ENCODE data around the gene JAK3.

JAK3 gene

GRCh38 chr19:17797424-17798201, 50.2 kb downstream of the JAK3 start:
- ChIA-PET CTCF (interaction anchor here (0.6 to 1.3 kb wide), 4 partner anchors 13 to 302 kb away, joined by 3 to 5 read pairs (median 4); partner anchors contain the start of gene CCDC124), POLR2A (no interaction called here)
- no peak for DNase-seq (ENCODE audit: extremely low spot score)
- no peak for TF ChIP-seq CTCF (IDR thresholded peaks at IDR 0.05; ENCODE audit: control extremely low read depth, extremely low read depth, low read depth, missing control alignments)

GRCh38 chr19:17796838-17797423, 50.9 kb downstream of the JAK3 start:
- no peak for DNase-seq (ENCODE audit: extremely low spot score)
- CTCF ChIA-PET: interaction anchor here (0.6 to 1.3 kb wide), 4 partner anchors 12 to 301 kb away, joined by 3 to 5 read pairs (median 4); partner anchors contain the start of gene CCDC124
- POLR2A ChIA-PET: interaction anchor here (0.5 to 0.7 kb wide), 3 partner anchors 15 to 1466 kb away, joined by 3 to 8 read pairs (median 5); no protein-coding TSS in a partner anchor
- TF ChIP-seq CTCF (IDR thresholded peaks at IDR 0.05; ENCODE audit: control extremely low read depth, extremely low read depth, low read depth, missing control alignments): no peak

- POLR2A ChIA-PET: interaction anchor here (0.5 to 0.7 kb wide), 3 partner anchors 14 to 1465 kb away, joined by 3 to 8 read pairs (median 5); no protein-coding TSS in a partner anchor
These were observed 51.6 kb downstream of the JAK3 start for GRCh38 chr19:17796013-17796837.

GRCh38 chr19:17795495-17795856, 52.3 kb downstream of the JAK3 start:
- TF ChIP-seq CTCF (IDR thresholded peaks at IDR 0.05; ENCODE audit: control extremely low read depth, extremely low read depth, low read depth, missing control alignments): no peak
- POLR2A ChIA-PET: interaction anchor here (0.6 kb wide), 1 partner anchor 52 kb away, joined by 6 read pairs; the partner anchor contains the start of gene JAK3
- CTCF ChIA-PET: interaction anchor here (1.0 kb wide), 1 partner anchor 56 kb away, joined by 3 read pairs; no protein-coding TSS in a partner anchor
- no peak for DNase-seq (ENCODE audit: extremely low spot score)

More at GRCh38 chr19:17796013-17796837, 51.6 kb downstream of the JAK3 start:
- no peak for DNase-seq (ENCODE audit: extremely low spot score)
- TF ChIP-seq CTCF (IDR thresholded peaks at IDR 0.05; ENCODE audit: control extremely low read depth, extremely low read depth, low read depth, missing control alignments): no peak
- CTCF ChIA-PET: interaction anchor here (1.1 to 1.3 kb wide), 3 partner anchors 12 to 301 kb away, joined by 3 to 5 read pairs (median 4); partner anchors contain the start of gene CCDC124

- ChIA-PET CTCF (interaction anchor here (1.0 to 1.1 kb wide), 2 partner anchors 23 to 55 kb away, joined by 3 read pairs; no protein-coding TSS in a partner anchor), POLR2A (interaction anchor here (0.6 kb wide), 1 partner anchor 53 kb away, joined by 6 read pairs; the partner anchor contains the start of gene JAK3)
- DNase-seq (ENCODE audit: extremely low spot score): no peak
- no peak for TF ChIP-seq CTCF (IDR thresholded peaks at IDR 0.05; ENCODE audit: control extremely low read depth, extremely low read depth, low read depth, missing control alignments)
These were observed 52.9 kb downstream of the JAK3 start, which contains the start of gene B3GNT3 for GRCh38 chr19:17794731-17795494. TSS of gene B3GNT3 (plus strand) at chr19:17795138. CDS start at chr19:17807808, 12,670 bp downstream.
